ENCODE results near the gene PDGFB. TPM values are rescaled to one million over a fixed set of nuclear protein-coding genes. Genes with fewer than 3 reads are reported as not detected.

PDGFB gene
- total RNA-seq, 1 experiment from 2014 or later = 78.0 TPM

DNA sequence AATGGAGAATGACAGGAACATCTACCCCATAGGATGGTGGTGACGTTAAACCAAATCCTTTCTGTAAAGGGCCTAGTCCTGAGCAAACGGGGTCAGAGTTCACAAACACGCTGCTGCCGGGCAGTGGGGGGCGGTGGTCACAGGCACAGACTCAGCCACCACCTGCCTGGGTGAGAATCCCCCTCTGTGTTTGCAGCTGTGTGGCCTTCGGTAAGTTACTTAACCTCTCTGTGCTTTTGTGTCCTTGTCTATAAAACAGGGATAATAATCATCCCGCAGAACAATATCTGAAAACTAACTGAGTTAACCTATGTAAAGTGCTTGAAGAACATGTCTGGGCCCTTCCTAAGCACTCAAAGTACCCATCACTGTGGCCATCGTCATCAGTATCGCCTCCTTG is 26.0 kb upstream of the PDGFB start:
- CTCF ChIA-PET = no interaction called here
- Histone ChIP-seq H3K27me3 (ENCODE audit: control insufficient read depth, insufficient read depth, low read length) (no peaks in the 10 kb centered on the region), H3K36me3 (ENCODE audit: control insufficient read depth, insufficient read depth, low read length) (no peaks in the 10 kb centered on the region), H3K4me1 (ENCODE audit: control insufficient read depth, insufficient read depth, low read length) (0 out of 2 replicates have a peak, but pooled peaks cover 2% of the 10 kb centered on the region), H3K4me3 (ENCODE audit: low read depth in 2 of 2, low read length in 2 of 2) (no peak overlapping the region), H3K27ac (ENCODE audit: low read length) (no peak overlapping the region), H3K9me3 (ENCODE audit: control insufficient read depth, insufficient read depth, low read depth, low read length) (no peaks in the 10 kb centered on the region)
- no TSS peak for BruUV-seq (replicated peaks)
- TF ChIP-seq, protein P1, sequence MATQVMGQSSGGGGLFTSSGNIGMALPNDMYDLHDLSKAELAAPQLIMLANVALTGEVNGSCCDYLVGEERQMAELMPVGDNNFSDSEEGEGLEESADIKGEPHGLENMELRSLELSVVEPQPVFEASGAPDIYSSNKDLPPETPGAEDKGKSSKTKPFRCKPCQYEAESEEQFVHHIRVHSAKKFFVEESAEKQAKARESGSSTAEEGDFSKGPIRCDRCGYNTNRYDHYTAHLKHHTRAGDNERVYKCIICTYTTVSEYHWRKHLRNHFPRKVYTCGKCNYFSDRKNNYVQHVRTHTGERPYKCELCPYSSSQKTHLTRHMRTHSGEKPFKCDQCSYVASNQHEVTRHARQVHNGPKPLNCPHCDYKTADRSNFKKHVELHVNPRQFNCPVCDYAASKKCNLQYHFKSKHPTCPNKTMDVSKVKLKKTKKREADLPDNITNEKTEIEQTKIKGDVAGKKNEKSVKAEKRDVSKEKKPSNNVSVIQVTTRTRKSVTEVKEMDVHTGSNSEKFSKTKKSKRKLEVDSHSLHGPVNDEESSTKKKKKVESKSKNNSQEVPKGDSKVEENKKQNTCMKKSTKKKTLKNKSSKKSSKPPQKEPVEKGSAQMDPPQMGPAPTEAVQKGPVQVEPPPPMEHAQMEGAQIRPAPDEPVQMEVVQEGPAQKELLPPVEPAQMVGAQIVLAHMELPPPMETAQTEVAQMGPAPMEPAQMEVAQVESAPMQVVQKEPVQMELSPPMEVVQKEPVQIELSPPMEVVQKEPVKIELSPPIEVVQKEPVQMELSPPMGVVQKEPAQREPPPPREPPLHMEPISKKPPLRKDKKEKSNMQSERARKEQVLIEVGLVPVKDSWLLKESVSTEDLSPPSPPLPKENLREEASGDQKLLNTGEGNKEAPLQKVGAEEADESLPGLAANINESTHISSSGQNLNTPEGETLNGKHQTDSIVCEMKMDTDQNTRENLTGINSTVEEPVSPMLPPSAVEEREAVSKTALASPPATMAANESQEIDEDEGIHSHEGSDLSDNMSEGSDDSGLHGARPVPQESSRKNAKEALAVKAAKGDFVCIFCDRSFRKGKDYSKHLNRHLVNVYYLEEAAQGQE (IDR thresholded peaks at IDR 0.05; ENCODE audit: insufficient read depth in 1 of 2, low read depth in 2 of 2, low read length in 1 of 2) = no peak
- TF ChIP-seq SIN3A (IDR thresholded peaks at IDR 0.05; ENCODE audit: borderline replicate concordance, insufficient read depth, low read depth, low read length) (no peak), POLR2AphosphoS5 (IDR thresholded peaks at IDR 0.05; ENCODE audit: low read depth, low read length) (no peak), TCF7L2 (IDR thresholded peaks at IDR 0.05; ENCODE audit: low read depth, low read length) (no peak)
- TF ChIP-seq, protein P2, sequence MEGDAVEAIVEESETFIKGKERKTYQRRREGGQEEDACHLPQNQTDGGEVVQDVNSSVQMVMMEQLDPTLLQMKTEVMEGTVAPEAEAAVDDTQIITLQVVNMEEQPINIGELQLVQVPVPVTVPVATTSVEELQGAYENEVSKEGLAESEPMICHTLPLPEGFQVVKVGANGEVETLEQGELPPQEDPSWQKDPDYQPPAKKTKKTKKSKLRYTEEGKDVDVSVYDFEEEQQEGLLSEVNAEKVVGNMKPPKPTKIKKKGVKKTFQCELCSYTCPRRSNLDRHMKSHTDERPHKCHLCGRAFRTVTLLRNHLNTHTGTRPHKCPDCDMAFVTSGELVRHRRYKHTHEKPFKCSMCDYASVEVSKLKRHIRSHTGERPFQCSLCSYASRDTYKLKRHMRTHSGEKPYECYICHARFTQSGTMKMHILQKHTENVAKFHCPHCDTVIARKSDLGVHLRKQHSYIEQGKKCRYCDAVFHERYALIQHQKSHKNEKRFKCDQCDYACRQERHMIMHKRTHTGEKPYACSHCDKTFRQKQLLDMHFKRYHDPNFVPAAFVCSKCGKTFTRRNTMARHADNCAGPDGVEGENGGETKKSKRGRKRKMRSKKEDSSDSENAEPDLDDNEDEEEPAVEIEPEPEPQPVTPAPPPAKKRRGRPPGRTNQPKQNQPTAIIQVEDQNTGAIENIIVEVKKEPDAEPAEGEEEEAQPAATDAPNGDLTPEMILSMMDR (IDR thresholded peaks at IDR 0.05) = no peak
- ATAC-seq = no peak
- intact Hi-C loops (cut with micrococcal nuclease; ENCODE audit: unreplicated experiment) (no loop called here), in situ Hi-C loops (cut with HindIII; ENCODE audit: low pct_unique_long_range_greater_than_20kb, low sequenced_read_pairs) (no loop called here)
- DNase-seq (ENCODE audit: low read depth, low spot score) = no peak
- POLR2A ChIA-PET = no interaction called here

DNA sequence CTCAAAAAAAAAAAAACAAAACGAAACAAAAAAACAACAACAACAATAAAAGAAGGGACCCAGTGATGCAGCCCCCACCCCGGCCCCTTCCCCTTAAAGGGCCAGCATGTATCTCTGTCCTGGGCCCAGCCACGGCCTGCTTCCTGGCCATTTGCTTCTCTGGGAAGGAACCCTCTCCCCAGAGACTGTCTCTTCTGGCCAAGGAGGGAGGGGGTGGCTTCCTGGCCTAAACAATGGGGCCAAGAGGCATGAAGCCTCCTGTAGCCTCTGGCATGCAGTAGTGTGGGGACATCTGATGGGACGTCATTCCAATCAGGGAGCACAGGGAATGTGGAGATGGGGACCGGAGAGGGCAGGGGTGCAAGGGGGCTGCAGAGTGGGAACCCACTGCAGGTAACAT is 25.5 kb upstream of the PDGFB start:
- CTCF ChIA-PET = no interaction called here
- Histone ChIP-seq H3K27me3 (ENCODE audit: control insufficient read depth, insufficient read depth, low read length) (no peaks in the 10 kb centered on the region), H3K4me1 (ENCODE audit: control insufficient read depth, insufficient read depth, low read length) (0 out of 2 replicates have a peak, but pooled peaks cover 2% of the 10 kb centered on the region), H3K27ac (ENCODE audit: low read length) (no peak overlapping the region), H3K36me3 (ENCODE audit: control insufficient read depth, insufficient read depth, low read length) (no peaks in the 10 kb centered on the region), H3K9me3 (ENCODE audit: control insufficient read depth, insufficient read depth, low read depth, low read length) (no peaks in the 10 kb centered on the region), H3K4me3 (ENCODE audit: low read depth in 2 of 2, low read length in 2 of 2) (no peak overlapping the region)
- intact Hi-C loops (cut with micrococcal nuclease; ENCODE audit: unreplicated experiment) = no loop called here
- ATAC-seq (no peak), DNase-seq (ENCODE audit: low read depth, low spot score) (no peak)
- in situ Hi-C loops (cut with HindIII; ENCODE audit: low pct_unique_long_range_greater_than_20kb, low sequenced_read_pairs) = no loop called here
- BruUV-seq (replicated peaks) = no TSS peak
- POLR2A ChIA-PET = no interaction called here
- TF ChIP-seq, protein P1 (IDR thresholded peaks at IDR 0.05; ENCODE audit: insufficient read depth in 1 of 2, low read depth in 2 of 2, low read length in 1 of 2) = no peak
- no peak for TF ChIP-seq SIN3A (IDR thresholded peaks at IDR 0.05; ENCODE audit: borderline replicate concordance, insufficient read depth, low read depth, low read length)
- TF ChIP-seq, protein P2 (IDR thresholded peaks at IDR 0.05) = no peak
- TF ChIP-seq POLR2AphosphoS5 (IDR thresholded peaks at IDR 0.05; ENCODE audit: low read depth, low read length) = no peak
- no peak for TF ChIP-seq TCF7L2 (IDR thresholded peaks at IDR 0.05; ENCODE audit: low read depth, low read length)
